ENCODE data around the gene GTF3C4.

DNA sequence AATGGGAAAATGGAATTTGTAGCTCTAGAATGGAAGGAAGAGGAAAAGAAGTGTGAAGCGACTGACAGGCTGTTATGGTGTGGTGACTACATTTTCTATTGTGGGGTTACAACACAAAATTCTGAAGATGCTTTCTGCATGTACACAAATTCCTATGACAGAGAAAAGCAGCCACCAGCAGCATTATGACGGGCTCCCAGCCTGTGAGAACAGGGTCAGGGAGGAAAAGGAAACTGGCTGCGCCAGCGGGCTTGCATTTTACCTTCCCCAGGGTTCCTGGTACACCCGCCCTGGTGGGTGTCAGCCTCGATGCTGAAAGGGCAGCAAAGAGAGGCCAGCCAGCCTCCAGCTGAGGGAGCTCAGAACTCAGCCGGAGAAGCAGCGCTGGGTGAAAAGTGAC is 41.5 kb upstream of the GTF3C4 start:
- TF ChIP-seq, protein P1, sequence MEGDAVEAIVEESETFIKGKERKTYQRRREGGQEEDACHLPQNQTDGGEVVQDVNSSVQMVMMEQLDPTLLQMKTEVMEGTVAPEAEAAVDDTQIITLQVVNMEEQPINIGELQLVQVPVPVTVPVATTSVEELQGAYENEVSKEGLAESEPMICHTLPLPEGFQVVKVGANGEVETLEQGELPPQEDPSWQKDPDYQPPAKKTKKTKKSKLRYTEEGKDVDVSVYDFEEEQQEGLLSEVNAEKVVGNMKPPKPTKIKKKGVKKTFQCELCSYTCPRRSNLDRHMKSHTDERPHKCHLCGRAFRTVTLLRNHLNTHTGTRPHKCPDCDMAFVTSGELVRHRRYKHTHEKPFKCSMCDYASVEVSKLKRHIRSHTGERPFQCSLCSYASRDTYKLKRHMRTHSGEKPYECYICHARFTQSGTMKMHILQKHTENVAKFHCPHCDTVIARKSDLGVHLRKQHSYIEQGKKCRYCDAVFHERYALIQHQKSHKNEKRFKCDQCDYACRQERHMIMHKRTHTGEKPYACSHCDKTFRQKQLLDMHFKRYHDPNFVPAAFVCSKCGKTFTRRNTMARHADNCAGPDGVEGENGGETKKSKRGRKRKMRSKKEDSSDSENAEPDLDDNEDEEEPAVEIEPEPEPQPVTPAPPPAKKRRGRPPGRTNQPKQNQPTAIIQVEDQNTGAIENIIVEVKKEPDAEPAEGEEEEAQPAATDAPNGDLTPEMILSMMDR (IDR thresholded peaks at IDR 0.05; ENCODE audit: poor library complexity) = no peak
- TF ChIP-seq EZH2 (IDR thresholded peaks at IDR 0.05; ENCODE audit: borderline replicate concordance) = no peak

Data from hepatocyte (in vitro differentiated cells).